ENCODE data around the gene FBXL16. TPM values are rescaled to one million over a fixed set of nuclear protein-coding genes. Genes with fewer than 3 reads are reported as not detected.

FBXL16 gene
- polyA plus RNA-seq, 2 of the 4 experiments (the other 2 are of a cell fraction), result 0.53 to 1.2 TPM

DNA sequence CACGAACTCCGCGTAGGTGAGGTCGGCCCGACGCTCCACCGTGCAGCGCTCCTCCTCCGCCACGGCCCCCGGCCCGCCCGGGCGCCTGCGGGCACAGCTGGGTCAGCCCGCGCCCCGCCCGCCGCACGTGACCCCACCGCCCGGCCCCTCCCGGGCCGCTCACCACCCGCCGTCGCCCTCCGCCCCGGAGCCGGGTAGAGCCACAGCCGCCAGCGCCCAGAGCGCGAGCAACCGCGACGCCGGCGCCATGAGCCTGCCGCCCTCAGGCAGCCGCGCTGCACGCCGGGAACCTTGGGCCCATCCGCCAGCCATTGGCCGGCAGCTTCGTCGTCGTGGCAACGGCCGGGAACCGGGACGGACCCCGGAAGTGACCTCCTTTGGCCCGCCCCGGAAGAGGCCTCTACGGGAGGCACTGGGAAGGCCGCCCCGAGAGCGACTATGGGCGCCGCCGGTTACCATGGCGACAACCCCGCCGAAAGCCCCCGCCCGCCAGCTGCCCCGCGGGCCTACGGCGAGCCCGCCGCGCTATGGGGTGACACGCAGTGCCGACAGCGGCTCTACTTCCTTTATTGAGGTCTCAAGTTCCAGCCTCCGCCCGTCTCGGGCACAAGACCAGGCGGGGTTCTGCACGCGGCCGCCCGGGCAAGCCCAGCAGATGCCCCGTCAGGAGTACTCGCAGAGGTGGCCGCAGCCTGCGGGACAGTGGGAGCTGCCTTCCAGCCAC is 21.4 kb downstream of the FBXL16 start, which contains the start of gene JMJD8 (continued):
- TF ChIP-seq RNF2 (IDR thresholded peaks at IDR 0.05; ENCODE audit: borderline replicate concordance, low read depth), result no peak
- no peak; the same call in 1 of the 2 replicates for TF ChIP-seq HOXB13 (CRISPR knock-in tag; IDR thresholded peaks at IDR 0.05; ENCODE audit: low read depth)
- TF ChIP-seq FOSB (CRISPR knock-in tag; IDR thresholded peaks at IDR 0.05), result no peak
- TF ChIP-seq, protein P1, sequence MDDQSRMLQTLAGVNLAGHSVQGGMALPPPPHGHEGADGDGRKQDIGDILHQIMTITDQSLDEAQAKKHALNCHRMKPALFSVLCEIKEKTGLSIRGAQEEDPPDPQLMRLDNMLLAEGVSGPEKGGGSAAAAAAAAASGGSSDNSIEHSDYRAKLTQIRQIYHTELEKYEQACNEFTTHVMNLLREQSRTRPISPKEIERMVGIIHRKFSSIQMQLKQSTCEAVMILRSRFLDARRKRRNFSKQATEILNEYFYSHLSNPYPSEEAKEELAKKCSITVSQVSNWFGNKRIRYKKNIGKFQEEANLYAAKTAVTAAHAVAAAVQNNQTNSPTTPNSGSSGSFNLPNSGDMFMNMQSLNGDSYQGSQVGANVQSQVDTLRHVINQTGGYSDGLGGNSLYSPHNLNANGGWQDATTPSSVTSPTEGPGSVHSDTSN (IDR thresholded peaks at IDR 0.05), result peak; percentile 46; the same call in 1 of the 2 replicates
- TF ChIP-seq BHLHE40 (IDR thresholded peaks at IDR 0.05; ENCODE audit: low read depth, low read length), result peak; percentile 41; the same call in 1 of the 2 replicates
- TF ChIP-seq, protein P2, sequence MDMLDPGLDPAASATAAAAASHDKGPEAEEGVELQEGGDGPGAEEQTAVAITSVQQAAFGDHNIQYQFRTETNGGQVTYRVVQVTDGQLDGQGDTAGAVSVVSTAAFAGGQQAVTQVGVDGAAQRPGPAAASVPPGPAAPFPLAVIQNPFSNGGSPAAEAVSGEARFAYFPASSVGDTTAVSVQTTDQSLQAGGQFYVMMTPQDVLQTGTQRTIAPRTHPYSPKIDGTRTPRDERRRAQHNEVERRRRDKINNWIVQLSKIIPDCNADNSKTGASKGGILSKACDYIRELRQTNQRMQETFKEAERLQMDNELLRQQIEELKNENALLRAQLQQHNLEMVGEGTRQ (IDR thresholded peaks at IDR 0.05), result 0 out of 2 replicates have a peak, but pooled peaks have one; percentile 2
- TF ChIP-seq POLR2AphosphoS2 (conservative IDR thresholded peaks at IDR 0.05; ENCODE audit: low read length), result no peak
- no peak for TF ChIP-seq HEYL (CRISPR knock-in tag; IDR thresholded peaks at IDR 0.05)
- no peak for TF ChIP-seq MYC (IDR thresholded peaks at IDR 0.05; ENCODE audit: borderline replicate concordance, low read length)
- no peak for TF ChIP-seq TFCP2L1 (CRISPR knock-in tag; IDR thresholded peaks at IDR 0.05)
- TF ChIP-seq, protein P3, sequence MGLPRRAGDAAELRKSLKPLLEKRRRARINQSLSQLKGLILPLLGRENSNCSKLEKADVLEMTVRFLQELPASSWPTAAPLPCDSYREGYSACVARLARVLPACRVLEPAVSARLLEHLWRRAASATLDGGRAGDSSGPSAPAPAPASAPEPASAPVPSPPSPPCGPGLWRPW (IDR thresholded peaks at IDR 0.05), result no peak
- TF ChIP-seq ZSCAN20 (CRISPR knock-in tag; IDR thresholded peaks at IDR 0.05), result no peak
- TF ChIP-seq ZC3H11A (IDR thresholded peaks at IDR 0.05), result no peak
- TF ChIP-seq, protein P4, sequence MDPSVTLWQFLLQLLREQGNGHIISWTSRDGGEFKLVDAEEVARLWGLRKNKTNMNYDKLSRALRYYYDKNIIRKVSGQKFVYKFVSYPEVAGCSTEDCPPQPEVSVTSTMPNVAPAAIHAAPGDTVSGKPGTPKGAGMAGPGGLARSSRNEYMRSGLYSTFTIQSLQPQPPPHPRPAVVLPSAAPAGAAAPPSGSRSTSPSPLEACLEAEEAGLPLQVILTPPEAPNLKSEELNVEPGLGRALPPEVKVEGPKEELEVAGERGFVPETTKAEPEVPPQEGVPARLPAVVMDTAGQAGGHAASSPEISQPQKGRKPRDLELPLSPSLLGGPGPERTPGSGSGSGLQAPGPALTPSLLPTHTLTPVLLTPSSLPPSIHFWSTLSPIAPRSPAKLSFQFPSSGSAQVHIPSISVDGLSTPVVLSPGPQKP (IDR thresholded peaks at IDR 0.05; ENCODE audit: low read depth, low read length), result no peak
- TF ChIP-seq, protein P5, sequence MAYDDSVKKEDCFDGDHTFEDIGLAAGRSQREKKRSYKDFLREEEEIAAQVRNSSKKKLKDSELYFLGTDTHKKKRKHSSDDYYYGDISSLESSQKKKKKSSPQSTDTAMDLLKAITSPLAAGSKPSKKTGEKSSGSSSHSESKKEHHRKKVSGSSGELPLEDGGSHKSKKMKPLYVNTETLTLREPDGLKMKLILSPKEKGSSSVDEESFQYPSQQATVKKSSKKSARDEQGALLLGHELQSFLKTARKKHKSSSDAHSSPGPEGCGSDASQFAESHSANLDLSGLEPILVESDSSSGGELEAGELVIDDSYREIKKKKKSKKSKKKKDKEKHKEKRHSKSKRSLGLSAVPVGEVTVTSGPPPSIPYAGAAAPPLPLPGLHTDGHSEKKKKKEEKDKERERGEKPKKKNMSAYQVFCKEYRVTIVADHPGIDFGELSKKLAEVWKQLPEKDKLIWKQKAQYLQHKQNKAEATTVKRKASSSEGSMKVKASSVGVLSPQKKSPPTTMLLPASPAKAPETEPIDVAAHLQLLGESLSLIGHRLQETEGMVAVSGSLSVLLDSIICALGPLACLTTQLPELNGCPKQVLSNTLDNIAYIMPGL (CRISPR knock-in tag; IDR thresholded peaks at IDR 0.05; ENCODE audit: borderline replicate concordance), result no peak
- TF ChIP-seq ZFP36 (IDR thresholded peaks at IDR 0.05; ENCODE audit: borderline replicate concordance, partially characterized antibody), result no peak
- no peak for TF ChIP-seq KDM5A (IDR thresholded peaks at IDR 0.05)
- no peak for TF ChIP-seq MAFK (IDR thresholded peaks at IDR 0.05; ENCODE audit: partially characterized antibody)
- TF ChIP-seq, protein P6, sequence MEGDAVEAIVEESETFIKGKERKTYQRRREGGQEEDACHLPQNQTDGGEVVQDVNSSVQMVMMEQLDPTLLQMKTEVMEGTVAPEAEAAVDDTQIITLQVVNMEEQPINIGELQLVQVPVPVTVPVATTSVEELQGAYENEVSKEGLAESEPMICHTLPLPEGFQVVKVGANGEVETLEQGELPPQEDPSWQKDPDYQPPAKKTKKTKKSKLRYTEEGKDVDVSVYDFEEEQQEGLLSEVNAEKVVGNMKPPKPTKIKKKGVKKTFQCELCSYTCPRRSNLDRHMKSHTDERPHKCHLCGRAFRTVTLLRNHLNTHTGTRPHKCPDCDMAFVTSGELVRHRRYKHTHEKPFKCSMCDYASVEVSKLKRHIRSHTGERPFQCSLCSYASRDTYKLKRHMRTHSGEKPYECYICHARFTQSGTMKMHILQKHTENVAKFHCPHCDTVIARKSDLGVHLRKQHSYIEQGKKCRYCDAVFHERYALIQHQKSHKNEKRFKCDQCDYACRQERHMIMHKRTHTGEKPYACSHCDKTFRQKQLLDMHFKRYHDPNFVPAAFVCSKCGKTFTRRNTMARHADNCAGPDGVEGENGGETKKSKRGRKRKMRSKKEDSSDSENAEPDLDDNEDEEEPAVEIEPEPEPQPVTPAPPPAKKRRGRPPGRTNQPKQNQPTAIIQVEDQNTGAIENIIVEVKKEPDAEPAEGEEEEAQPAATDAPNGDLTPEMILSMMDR (IDR thresholded peaks at IDR 0.05), result no peak

All from A549 (cell line).